GM12878 (cell line): ENCODE measurements around the gene SLC19A1. TPM values are rescaled to one million over a fixed set of nuclear protein-coding genes. Genes with fewer than 3 reads are reported as not detected.

ENCODE experiments used
- ATAC-seq: fragments of 200-7000 bp; cut with Tn5 transposase; 3 replicates; pipeline ENCODE4 v1.9.1; 2020; ENCODE audit warnings: mild to moderate bottlenecking, moderate library complexity
- BruUV-seq: library from RNA; stranded (reverse); fragments of 400-500 nt; replicated peaks from 2 replicates; lab custom pipeline; 2021; lab: Mats Ljungman, UMichigan
- CTCF ChIA-PET: fragments of 300-600 bp; sonication (Branson Sonifier 250); formaldehyde crosslinking; extraction: SDS; loops from one replicate; lab custom pipeline; 2021; ENCODE audit warnings: inconsistent platforms; lab: Yijun Ruan, JAX
- POLR2A ChIA-PET: fragments of 350-600 bp; formaldehyde crosslinking; extraction: SDS; loops from one replicate; lab custom pipeline; 2021; ENCODE audit warnings: inconsistent platforms; lab: Charles Lee
- RAD21 ChIA-PET: fragments of 300-600 bp; sonication (Branson Sonifier 250); formaldehyde crosslinking; loops from one replicate; lab custom pipeline; 2023; ENCODE audit warnings: antibody characterized with exemption; ENCODE audit not compliant: unreplicated experiment; lab: Charles Lee
- SMC1A ChIA-PET: fragments of 300-600 bp; sonication (Branson Sonifier 250); formaldehyde crosslinking; loops from one replicate; lab custom pipeline; 2023; ENCODE audit not compliant: unreplicated experiment, uncharacterized antibody; lab: Charles Lee
- DNase-seq: peaks from one replicate; pipeline ENCODE4 v3.0.0-alpha.2; 2011; ENCODE audit warnings: low read depth, low spot score
- FAIRE-seq: peaks from 3 replicates; lab custom pipeline; 2011; peaks lifted over from hg19 to GRCh38; lab: Jason Lieb, UNC
- H2AFZ ChIP-seq: 2 replicates; pipeline ENCODE4 v1.6.0; 2011; ENCODE audit warnings: low read depth, low read length, control low read depth; ENCODE audit not compliant: control insufficient read depth
- H3K27ac ChIP-seq: 2 replicates; pipeline ENCODE4 v1.5.1; 2011; ENCODE audit warnings: control low read depth; ENCODE audit not compliant: control insufficient read depth, insufficient read depth
- H3K27me3 ChIP-seq, 2 experiments: replicated peaks in 1 of 2; 2 replicates each; pipeline versions ENCODE4 v1.6.0 to v1.6.1; 2011; ENCODE audit warnings: low read length in 1 of 2; ENCODE audit not compliant: control insufficient read depth in 2 of 2, insufficient read depth in 2 of 2
- H3K36me3 ChIP-seq, 2 experiments: 2 replicates each; pipeline ENCODE4 v1.5.1; 2011; ENCODE audit warnings: low read length in 1 of 2; ENCODE audit not compliant: control insufficient read depth in 2 of 2, insufficient read depth in 2 of 2
- H3K4me1 ChIP-seq: 2 replicates; pipeline ENCODE4 v1.6.1; 2011; ENCODE audit warnings: mild to moderate bottlenecking, low read length, moderate library complexity, mixed read lengths; ENCODE audit not compliant: control insufficient read depth, insufficient read depth
- H3K4me2 ChIP-seq: 2 replicates; pipeline ENCODE4 v1.6.0; 2011; ENCODE audit warnings: control low read depth; ENCODE audit not compliant: control insufficient read depth, insufficient read depth
- H3K4me3 ChIP-seq: fragments of 200-600 bp; sonication (generic); 2 replicates; pipeline ENCODE4 v1.5.1; 2016
- H3K79me2 ChIP-seq: 2 replicates; pipeline ENCODE4 v1.6.0; 2011; ENCODE audit warnings: low read length; ENCODE audit not compliant: control insufficient read depth, insufficient read depth
- H3K9ac ChIP-seq: 2 replicates; pipeline ENCODE4 v1.8.0; 2011; ENCODE audit warnings: low read length, control low read depth, mixed read lengths; ENCODE audit not compliant: control insufficient read depth, insufficient read depth
- H3K9me3 ChIP-seq: replicated peaks from 3 replicates; pipeline ENCODE4 v1.5.1; 2011; ENCODE audit warnings: mild to moderate bottlenecking, low read length; ENCODE audit not compliant: control insufficient read depth, insufficient read depth
- H4K20me1 ChIP-seq: 2 replicates; pipeline ENCODE4 v1.6.0; 2011; ENCODE audit not compliant: control insufficient read depth, insufficient read depth
- BMI1 ChIP-seq: fragments of 450-650 bp; IDR thresholded peaks from 2 replicates; pipeline ENCODE4 v1.6.1; 2016; ENCODE audit warnings: mild to moderate bottlenecking, moderate library complexity, borderline replicate concordance
- CUX1 ChIP-seq: IDR thresholded peaks from 2 replicates; pipeline ENCODE4 v1.6.1; 2012; ENCODE audit warnings: improper control_type of control experiment, low read depth, low read length; ENCODE audit not compliant: insufficient replicate concordance
- MEF2A ChIP-seq: IDR thresholded peaks from 2 replicates; pipeline ENCODE4 v1.6.1; 2011; ENCODE audit warnings: low read depth, mild to moderate bottlenecking, low read length, moderate library complexity; ENCODE audit not compliant: insufficient read depth
- NFXL1 ChIP-seq: fragments of 450-650 bp; IDR thresholded peaks from 2 replicates; pipeline ENCODE4 v1.6.1; 2017; ENCODE audit warnings: antibody characterized with exemption, mild to moderate bottlenecking, borderline replicate concordance
- POLR2AphosphoS2 ChIP-seq: IDR thresholded peaks from 2 replicates; pipeline ENCODE4 v1.6.1; 2011; ENCODE audit warnings: low read depth, mild to moderate bottlenecking, low read length, improper control_type of control experiment, moderate library complexity
- RAD21 ChIP-seq: IDR thresholded peaks from 2 replicates; pipeline ENCODE4 v1.6.1; 2011; ENCODE audit warnings: mild to moderate bottlenecking, low read depth, low read length, moderate library complexity; ENCODE audit not compliant: insufficient read depth
- SIX5 ChIP-seq: IDR thresholded peaks from 2 replicates; pipeline ENCODE4 v1.6.1; 2011; ENCODE audit warnings: mild to moderate bottlenecking, low read depth, low read length, moderate library complexity; ENCODE audit not compliant: severe bottlenecking
- ZBTB11 ChIP-seq: fragments of 450-650 bp; formaldehyde crosslinking; IDR thresholded peaks from 2 replicates; pipeline ENCODE4 v1.5.0; 2022; ENCODE audit warnings: mild to moderate bottlenecking, missing genetic modification characterization
- ZBTB40 ChIP-seq: fragments of 450-650 bp; IDR thresholded peaks from 2 replicates; pipeline ENCODE4 v1.6.1; 2016; ENCODE audit warnings: mild to moderate bottlenecking, moderate library complexity, borderline replicate concordance
- WGBS: methylation state at CpG from one replicate; pipeline ENCODE4 v1.1.6; 2016; ENCODE audit warnings: low lambda C conversion rate; ENCODE audit not compliant: insufficient replicate concordance, insufficient coverage; ENCODE audit errors: missing lambda C conversion rate; 5-methylcytosine and 5-hydroxymethylcytosine counted together
- in situ Hi-C: fragments of 300-500 bp; cut with MboI; formaldehyde crosslinking; loops from 9 replicates; pipeline ENCODE4 v1.14.3; 2018; ENCODE audit warnings: mixed read lengths
- intact Hi-C: fragments of 100-400 bp; cut with micrococcal nuclease; formaldehyde crosslinking; loops from one replicate; pipeline ENCODE4 v1.14.2; 2022; ENCODE audit not compliant: unreplicated experiment
- polyA plus RNA-seq, 11 experiments: library from polyadenylated mRNA; depleted of rRNA in 4 of 11; unstranded in 6 of 11; stranded (reverse) in 5 of 11; fragments of >200 nt; fragmentation: Nextera tagmentation in 4 of 11; fragmentation: Illumina TruSeq in 1 of 11; extraction: Ambion mirVana in 4 of 11; extraction: Trizol in 1 of 11; gene quantifications; 1 replicate in 1 of 11; 2 replicates in 10 of 11; pipeline versions ENCODE4 v1.2.1 to v1.2.3, GENCODE V29; 2011 to 2016; ENCODE audit warnings: inconsistent platforms in 2 of 11, missing spikeins in 2 of 11, low read depth in 1 of 11
- total RNA-seq, 4 experiments: library from RNA; depleted of rRNA in 3 of 4; stranded (reverse); fragments of >200 nt in 3 of 4; fragmentation: Illumina TruSeq in 1 of 4; extraction: Trizol in 1 of 4; gene quantifications; 2 replicates each; pipeline versions ENCODE4 v1.2.1 to v1.2.3, GENCODE V29; 2013 to 2021

The SLC19A1 gene
- total and polyA plus RNA-seq, 10 of the 15 experiments (the other 5 are each of a cell fraction or from before 2014, with no cell fraction given): 0.42 to 49.7 (median 12.2) TPM

- WGBS: 27% methylated on average over 23 of the region's 23 CpGs
- FAIRE-seq (no peak), DNase-seq (no peak), ATAC-seq (no peak)
- H3K9ac ChIP-seq: no peak overlapping the region
- no peak overlapping the region for H2AFZ ChIP-seq
- no TSS peak for BruUV-seq
- ChIA-PET POLR2A (no interaction called here), CTCF (interaction anchor here (1.5 kb wide), 1 partner anchor 321 kb away, joined by 3 read pairs; no protein-coding TSS in a partner anchor), SMC1A (no interaction called here), RAD21 (no interaction called here)
- no peaks in the 10 kb centered on the region; the same call in 2 of the 3 replicates for H3K9me3 ChIP-seq
- no peak overlapping the region for H3K27ac ChIP-seq
- intact Hi-C loops (no loop called here), in situ Hi-C loops (loop anchor here (25.0 kb wide), 1 partner anchor 353 kb away; no protein-coding TSS in a partner anchor)
- no peak overlapping the region for H3K4me3 ChIP-seq
- H4K20me1 ChIP-seq: no peaks in the 10 kb centered on the region
- no peaks in the 10 kb centered on the region for H3K36me3 ChIP-seq
- H3K4me2 ChIP-seq: no peak overlapping the region
- H3K27me3 ChIP-seq: no peaks in the 10 kb centered on the region
- no peaks in the 10 kb centered on the region for H3K4me1 ChIP-seq
- H3K79me2 ChIP-seq: no peaks in the 10 kb centered on the region
- TF ChIP-seq CUX1 (no peak), RAD21 (no peak), ZBTB11 (CRISPR knock-in tag) (no peak), ZBTB40 (no peak), NFXL1 (no peak), BMI1 (no peak), POLR2AphosphoS2 (no peak), SIX5 (no peak), MEF2A (no peak)
Measured at GRCh38 chr21:45459171-45460010, 82.8 kb downstream of the SLC19A1 start.
